Parathyroid adenoma (tissue), 2 donors: ENCODE data around the gene SUCLG2.

Experiments used
- H2AFZ ChIP-seq: fragments of 300-600 bp; sonication (generic); one replicate; pipeline ENCODE4 v1.7.0; 2017; ENCODE audit warnings: antibody characterized with exemption, mild to moderate bottlenecking
- H3K27ac ChIP-seq: fragments of 300-600 bp; sonication (generic); one replicate; pipeline ENCODE4 v1.7.0; 2017
- H3K27me3 ChIP-seq: fragments of 300-600 bp; sonication (generic); one replicate; pipeline ENCODE4 v1.7.0; 2017; ENCODE audit warnings: low read length; ENCODE audit not compliant: control insufficient read depth, insufficient read depth
- H3K36me3 ChIP-seq: fragments of 300-600 bp; sonication (generic); one replicate; pipeline ENCODE4 v1.7.0; 2017; ENCODE audit warnings: low read length; ENCODE audit not compliant: control insufficient read depth, insufficient read depth
- H3K4me1 ChIP-seq: fragments of 300-600 bp; sonication (generic); one replicate; pipeline ENCODE4 v1.7.0; 2017; ENCODE audit warnings: control low read depth
- H3K4me2 ChIP-seq: fragments of 300-600 bp; sonication (generic); one replicate; pipeline ENCODE4 v1.7.0; 2017; ENCODE audit warnings: low read length
- H3K4me3 ChIP-seq: fragments of 300-600 bp; sonication (generic); one replicate; pipeline ENCODE4 v1.7.0; 2017; ENCODE audit warnings: low read depth, low read length
- H3K79me2 ChIP-seq: fragments of 300-600 bp; sonication (generic); one replicate; pipeline ENCODE4 v1.7.0; 2017; ENCODE audit warnings: control low read depth
- H3K9ac ChIP-seq: fragments of 300-600 bp; sonication (generic); one replicate; pipeline ENCODE4 v1.7.0; 2017; ENCODE audit warnings: mild to moderate bottlenecking
- H3K9me3 ChIP-seq: fragments of 300-600 bp; sonication (generic); one replicate; pipeline ENCODE4 v1.7.0; 2017; ENCODE audit warnings: low read length; ENCODE audit not compliant: control insufficient read depth
- TF ChIP-seq, protein P1 (sequence below): fragments of 300-600 bp; sonication (generic); IDR thresholded peaks from one replicate; pipeline ENCODE4 v1.7.0; 2017; ENCODE audit warnings: antibody characterized with exemption, mild to moderate bottlenecking
- donor health status: primary hyperparathyroidism.

Gene SUCLG2

GRCh38 chr3:67580430-67581000, 73.9 kb downstream of the SUCLG2 start:
- H3K27ac ChIP-seq, result no peak overlapping the region

GRCh38 chr3:67578416-67578815, 76.0 kb downstream of the SUCLG2 start:
- H2AFZ ChIP-seq, result no peak overlapping the region
- H3K79me2 ChIP-seq, result no peaks in the 10 kb centered on the region
- H3K36me3 ChIP-seq, result no peaks in the 10 kb centered on the region
- H3K27ac ChIP-seq, result no peak overlapping the region
- TF ChIP-seq, protein P1, sequence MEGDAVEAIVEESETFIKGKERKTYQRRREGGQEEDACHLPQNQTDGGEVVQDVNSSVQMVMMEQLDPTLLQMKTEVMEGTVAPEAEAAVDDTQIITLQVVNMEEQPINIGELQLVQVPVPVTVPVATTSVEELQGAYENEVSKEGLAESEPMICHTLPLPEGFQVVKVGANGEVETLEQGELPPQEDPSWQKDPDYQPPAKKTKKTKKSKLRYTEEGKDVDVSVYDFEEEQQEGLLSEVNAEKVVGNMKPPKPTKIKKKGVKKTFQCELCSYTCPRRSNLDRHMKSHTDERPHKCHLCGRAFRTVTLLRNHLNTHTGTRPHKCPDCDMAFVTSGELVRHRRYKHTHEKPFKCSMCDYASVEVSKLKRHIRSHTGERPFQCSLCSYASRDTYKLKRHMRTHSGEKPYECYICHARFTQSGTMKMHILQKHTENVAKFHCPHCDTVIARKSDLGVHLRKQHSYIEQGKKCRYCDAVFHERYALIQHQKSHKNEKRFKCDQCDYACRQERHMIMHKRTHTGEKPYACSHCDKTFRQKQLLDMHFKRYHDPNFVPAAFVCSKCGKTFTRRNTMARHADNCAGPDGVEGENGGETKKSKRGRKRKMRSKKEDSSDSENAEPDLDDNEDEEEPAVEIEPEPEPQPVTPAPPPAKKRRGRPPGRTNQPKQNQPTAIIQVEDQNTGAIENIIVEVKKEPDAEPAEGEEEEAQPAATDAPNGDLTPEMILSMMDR, result no peak
- H3K27me3 ChIP-seq, result no peaks in the 10 kb centered on the region
- H3K4me3 ChIP-seq, result no peak overlapping the region
- H3K9ac ChIP-seq, result no peak overlapping the region
- no peak overlapping the region for H3K4me2 ChIP-seq
- H3K4me1 ChIP-seq, result peaks cover 5% of the 10 kb centered on the region
- H3K9me3 ChIP-seq, result no peaks in the 10 kb centered on the region

More at GRCh38 chr3:67580430-67581000, 73.9 kb downstream of the SUCLG2 start:
- Histone ChIP-seq H3K79me2 (peaks cover 2% of the 10 kb centered on the region), H3K4me3 (no peak overlapping the region), H3K4me2 (no peak overlapping the region), H3K27me3 (no peaks in the 10 kb centered on the region), H3K4me1 (peaks cover 5% of the 10 kb centered on the region), H3K36me3 (no peaks in the 10 kb centered on the region), H3K9ac (no peak overlapping the region), H2AFZ (no peak overlapping the region), H3K9me3 (no peaks in the 10 kb centered on the region)
- TF ChIP-seq, protein P1, result no peak

DNA sequence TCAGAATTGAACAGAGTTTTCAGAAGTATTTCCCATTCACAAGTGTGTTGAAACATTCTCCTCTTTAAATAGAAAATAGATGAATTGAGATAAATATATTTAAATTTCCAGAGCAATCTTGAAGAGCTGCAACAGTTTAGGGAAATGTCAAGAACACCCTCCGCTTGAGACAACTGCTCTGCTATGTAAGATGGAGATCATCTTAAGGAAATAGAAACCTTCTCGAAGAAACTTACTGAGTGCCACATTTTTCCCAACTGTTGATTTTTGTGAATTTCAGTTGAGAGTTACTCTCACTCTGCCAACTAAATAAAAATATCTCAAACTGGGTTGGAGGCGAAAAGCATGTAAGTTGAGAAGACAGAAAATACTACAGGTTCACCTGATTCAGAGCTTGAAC, 78.0 kb downstream of the SUCLG2 start:
- H2AFZ ChIP-seq, result no peak overlapping the region
- TF ChIP-seq, protein P1, result no peak
- H3K36me3 ChIP-seq, result no peaks in the 10 kb centered on the region
- no peak overlapping the region for H3K9ac ChIP-seq
- H3K9me3 ChIP-seq, result no peaks in the 10 kb centered on the region
- no peaks in the 10 kb centered on the region for H3K79me2 ChIP-seq
- H3K4me1 ChIP-seq, result peaks cover 5% of the 10 kb centered on the region
- no peak overlapping the region for H3K4me2 ChIP-seq
- H3K4me3 ChIP-seq, result no peak overlapping the region
- no peak overlapping the region for H3K27ac ChIP-seq
- no peaks in the 10 kb centered on the region for H3K27me3 ChIP-seq

- H3K36me3 ChIP-seq, result no peaks in the 10 kb centered on the region
- no peaks in the 10 kb centered on the region for H3K9me3 ChIP-seq
- no peak overlapping the region for H3K27ac ChIP-seq
- H2AFZ ChIP-seq, result no peak overlapping the region
- no peak overlapping the region for H3K9ac ChIP-seq
- no peaks in the 10 kb centered on the region for H3K4me1 ChIP-seq
- TF ChIP-seq, protein P1, result no peak
- H3K4me2 ChIP-seq, result no peak overlapping the region
- no peak overlapping the region for H3K4me3 ChIP-seq
- no peaks in the 10 kb centered on the region for H3K27me3 ChIP-seq
- peaks cover 6% of the 10 kb centered on the region for H3K79me2 ChIP-seq
These were observed 85.1 kb downstream of the SUCLG2 start for GRCh38 chr3:67569324-67569723.

GRCh38 chr3:67567893-67568292, 86.5 kb downstream of the SUCLG2 start:
- H3K27me3 ChIP-seq, result no peaks in the 10 kb centered on the region
- peaks cover 9% of the 10 kb centered on the region for H3K79me2 ChIP-seq
- H3K36me3 ChIP-seq, result no peaks in the 10 kb centered on the region
- no peak overlapping the region for H2AFZ ChIP-seq
- no peak overlapping the region for H3K9ac ChIP-seq
- no peak overlapping the region for H3K27ac ChIP-seq
- no peak overlapping the region for H3K4me2 ChIP-seq
- no peak overlapping the region for H3K4me3 ChIP-seq
- H3K4me1 ChIP-seq, result no peaks in the 10 kb centered on the region
- H3K9me3 ChIP-seq, result no peaks in the 10 kb centered on the region
- TF ChIP-seq, protein P1, result no peak
